ENCODE results near the gene ATCAY.

ATCAY gene

DNA sequence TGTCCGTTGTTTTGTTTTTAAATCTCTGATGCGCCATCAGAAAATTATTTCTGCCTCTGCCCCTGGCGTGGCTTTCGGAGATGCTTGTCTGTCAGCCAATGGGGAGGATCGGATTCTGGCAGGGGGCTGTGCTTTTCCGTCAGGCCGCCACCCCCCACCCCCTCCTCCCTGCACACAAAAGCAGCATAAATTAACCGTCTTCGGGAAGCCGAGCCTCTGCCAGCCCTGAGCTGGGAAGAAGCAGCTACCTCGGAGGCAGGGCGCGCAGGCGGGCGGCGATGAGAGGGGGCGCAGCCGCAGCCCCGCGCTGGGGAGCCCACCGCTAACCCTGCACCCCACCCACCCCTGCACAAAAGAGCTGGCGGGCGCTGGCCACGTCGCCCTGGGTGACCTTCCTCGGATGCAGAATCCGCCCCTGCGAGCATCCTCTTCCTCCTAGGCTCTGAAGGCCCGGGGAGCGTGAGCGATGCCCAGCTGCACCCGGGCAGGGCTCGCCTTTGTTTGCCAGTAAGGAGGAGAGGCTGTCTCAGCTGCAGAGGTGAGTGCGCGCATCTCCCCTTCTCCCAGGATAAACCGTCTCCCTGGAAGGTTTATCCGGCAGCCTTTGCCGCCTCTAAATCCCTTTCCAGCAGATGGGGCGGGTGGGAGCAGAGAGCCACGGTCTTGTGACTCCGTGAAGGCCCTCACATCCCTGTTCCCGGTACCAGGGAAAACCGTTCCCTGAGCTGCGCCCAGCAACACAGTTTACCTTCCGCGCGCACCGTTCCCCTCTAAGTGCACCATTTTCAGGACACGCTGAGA is at the start of gene ATCAY:
Gene ATCAY (plus strand): TSS at position 215 of the 801 bp plus-strand sequence. CDS start 5,083 bp downstream, outside the sequence.
- DNase-seq = no peak

DNA sequence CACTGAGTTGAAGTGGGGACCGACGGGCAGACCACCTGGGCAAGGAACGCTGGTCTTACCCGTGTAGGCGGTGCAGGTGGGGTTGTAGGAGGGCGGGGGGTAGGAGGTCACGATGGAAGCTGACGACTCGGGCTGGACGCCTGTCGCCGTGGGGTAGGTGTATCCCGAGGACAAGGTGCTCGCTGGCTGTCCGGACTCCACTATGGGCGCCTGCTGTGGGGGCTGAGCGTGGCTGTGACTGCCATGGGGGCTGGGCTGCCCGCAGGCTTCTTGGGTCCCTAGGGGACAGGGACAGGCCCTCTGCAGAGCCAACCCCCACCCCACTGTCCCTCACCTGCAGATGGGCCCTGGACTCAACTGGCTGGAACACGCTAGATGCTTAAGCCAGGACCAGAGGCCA is 48.9 kb upstream of the ATCAY start:
- no peak for DNase-seq

DNA sequence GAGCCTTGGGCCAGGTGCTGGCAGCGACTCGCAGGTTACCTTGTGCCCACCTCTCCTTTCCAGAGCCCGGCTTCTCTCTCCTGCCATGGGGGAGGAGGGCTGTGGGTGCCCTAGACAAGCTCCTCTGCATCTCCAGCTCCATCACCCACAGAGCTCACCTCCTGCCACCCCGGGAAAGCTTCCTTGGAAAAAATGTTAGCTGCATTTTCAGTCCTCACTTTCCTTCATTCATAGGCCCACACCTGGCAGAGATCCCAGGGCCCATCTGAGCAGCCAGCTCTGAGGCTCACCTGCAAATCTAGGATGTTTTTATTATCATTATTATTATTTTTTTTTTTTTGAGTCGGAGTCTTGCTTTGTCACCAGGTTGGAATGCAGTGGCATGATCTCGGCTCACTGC is 48.5 kb upstream of the ATCAY start:
- no peak for DNase-seq

GRCh38 chr19:3833578-3834348 is 46.7 kb upstream of the ATCAY start:
- no peak for DNase-seq

- no peak for DNase-seq
These were observed 46.0 kb upstream of the ATCAY start for GRCh38 chr19:3834349-3835054.

GRCh38 chr19:3835055-3835435 is 45.4 kb upstream of the ATCAY start:
- DNase-seq = no peak

DNA sequence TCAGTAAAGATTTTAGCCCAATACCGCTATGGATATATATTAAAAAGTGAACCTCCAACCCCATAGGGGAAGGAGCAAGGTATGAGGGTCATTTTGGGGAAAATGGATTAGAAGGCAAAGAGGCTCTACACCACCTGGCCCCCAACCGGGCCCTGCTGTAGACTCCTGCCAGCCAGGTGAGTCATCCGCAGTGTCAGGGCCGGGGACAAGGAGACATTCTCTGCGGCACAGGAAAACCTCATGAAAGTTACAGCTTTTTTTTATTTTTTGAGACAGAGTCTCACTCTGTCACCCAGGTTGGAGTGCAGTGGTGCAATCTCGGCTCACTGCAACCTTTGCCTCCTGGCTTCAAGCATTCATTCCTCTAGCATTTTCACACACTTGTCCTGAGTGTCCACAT is 43.6 kb upstream of the ATCAY start:
- DNase-seq = no peak

DNA sequence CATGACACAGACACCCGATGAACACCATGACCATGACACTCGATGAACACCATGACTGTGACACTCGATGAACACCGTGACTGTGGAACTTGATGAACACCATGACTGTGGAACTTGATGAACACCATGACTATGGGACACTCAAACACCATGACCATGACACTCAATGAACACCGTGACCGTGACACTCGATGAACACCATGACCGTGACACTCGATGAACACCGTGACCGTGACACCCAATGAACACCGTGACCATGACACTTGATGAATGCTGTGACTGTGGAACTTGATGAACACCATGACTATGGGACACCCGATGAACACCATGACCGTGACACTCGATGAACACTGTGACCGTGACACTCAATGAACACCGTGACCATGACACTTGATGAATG is 43.2 kb upstream of the ATCAY start:
- DNase-seq = no peak

DNA sequence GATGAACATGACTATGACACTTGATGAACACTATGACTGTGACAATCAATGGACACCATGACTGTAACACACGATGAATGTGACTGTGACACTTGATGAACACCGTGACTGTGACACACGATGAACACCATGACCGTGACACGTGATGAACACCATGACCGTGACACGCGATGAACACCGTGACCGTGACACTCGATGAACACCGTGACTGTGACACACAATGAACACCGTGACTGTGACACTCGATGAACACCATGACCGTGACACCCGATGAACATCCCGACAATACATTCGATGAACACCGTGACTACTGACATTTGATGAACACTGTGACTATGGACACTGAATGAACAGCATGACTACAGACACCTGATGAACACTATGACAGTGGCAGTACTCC is 42.6 kb upstream of the ATCAY start:
- no peak for DNase-seq

DNA sequence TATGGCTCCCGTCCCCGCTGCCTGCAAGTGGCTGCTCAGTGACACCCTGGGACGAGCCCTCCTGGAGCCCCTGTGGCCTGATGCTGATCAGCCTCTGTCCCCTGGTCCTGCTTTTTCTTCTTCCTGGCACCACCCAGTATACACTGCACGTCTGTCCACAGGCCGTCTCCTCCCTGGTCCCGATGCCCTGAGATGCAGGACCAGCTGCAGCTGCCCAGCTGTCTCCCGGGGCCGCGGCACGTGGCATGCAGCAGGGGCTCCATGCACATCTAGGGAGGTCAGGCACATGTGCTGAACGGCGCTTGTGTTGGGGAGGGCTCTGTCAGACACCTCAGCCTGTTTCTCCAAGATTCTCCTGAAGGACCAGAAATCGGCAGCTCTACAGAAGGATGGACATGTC is 41.8 kb upstream of the ATCAY start:
- no peak for DNase-seq

GRCh38 chr19:3839941-3840340 is 40.5 kb upstream of the ATCAY start:
- DNase-seq = no peak

GRCh38 chr19:3840804-3841203 is 39.7 kb upstream of the ATCAY start:
- DNase-seq = no peak

GRCh38 chr19:3842948-3843347 is 37.5 kb upstream of the ATCAY start:
- no peak for DNase-seq

DNA sequence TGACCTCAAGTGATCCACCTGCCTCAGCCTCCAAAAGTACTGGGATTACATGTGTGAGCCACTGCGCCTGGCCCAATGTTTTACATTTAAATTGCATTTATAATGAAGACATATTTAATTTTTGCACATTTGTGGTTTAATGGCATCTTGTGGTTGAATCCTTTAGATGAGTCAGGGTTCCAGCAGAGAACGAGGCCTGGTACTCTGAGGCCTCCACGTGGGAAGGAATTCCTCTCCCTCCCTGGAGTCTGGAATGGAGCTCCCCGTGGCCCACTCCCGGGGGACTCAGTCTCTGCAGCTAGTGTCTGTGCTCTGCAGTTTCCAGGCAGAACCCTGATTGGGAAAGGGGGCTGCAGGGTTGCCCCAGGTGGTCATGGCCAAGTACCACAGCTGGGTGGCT is 35.9 kb upstream of the ATCAY start:
- no peak for DNase-seq

GRCh38 chr19:3849092-3849491 is 31.4 kb upstream of the ATCAY start:
- DNase-seq = peak; percentile 59 to 60

DNA sequence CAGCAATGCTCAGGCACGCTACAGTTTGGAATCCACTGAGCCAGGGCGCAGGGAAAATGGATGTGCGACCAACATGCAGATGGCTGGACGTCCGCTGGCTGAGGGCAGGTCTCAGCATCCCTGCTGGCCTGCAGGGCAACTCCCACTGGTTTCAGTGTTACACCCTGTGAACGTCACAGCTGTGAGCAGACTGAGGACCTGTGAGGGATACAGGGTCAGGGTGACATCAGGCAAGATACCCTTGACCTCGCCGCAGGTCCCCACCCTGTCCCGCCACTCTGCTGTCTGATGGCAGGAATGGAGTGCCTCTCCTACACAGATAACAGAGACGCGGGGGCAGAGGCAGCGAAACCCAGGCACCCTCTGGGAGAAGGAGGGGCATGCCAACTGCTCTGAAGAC is 30.7 kb upstream of the ATCAY start:
- DNase-seq = no peak

- DNase-seq = no peak
These were observed 30.0 kb upstream of the ATCAY start for GRCh38 chr19:3850320-3850972.

- DNase-seq = no peak
These were observed 29.0 kb upstream of the ATCAY start for GRCh38 chr19:3851254-3852176.

- no peak for DNase-seq
These were observed 28.3 kb upstream of the ATCAY start for GRCh38 chr19:3852177-3852511.

DNA sequence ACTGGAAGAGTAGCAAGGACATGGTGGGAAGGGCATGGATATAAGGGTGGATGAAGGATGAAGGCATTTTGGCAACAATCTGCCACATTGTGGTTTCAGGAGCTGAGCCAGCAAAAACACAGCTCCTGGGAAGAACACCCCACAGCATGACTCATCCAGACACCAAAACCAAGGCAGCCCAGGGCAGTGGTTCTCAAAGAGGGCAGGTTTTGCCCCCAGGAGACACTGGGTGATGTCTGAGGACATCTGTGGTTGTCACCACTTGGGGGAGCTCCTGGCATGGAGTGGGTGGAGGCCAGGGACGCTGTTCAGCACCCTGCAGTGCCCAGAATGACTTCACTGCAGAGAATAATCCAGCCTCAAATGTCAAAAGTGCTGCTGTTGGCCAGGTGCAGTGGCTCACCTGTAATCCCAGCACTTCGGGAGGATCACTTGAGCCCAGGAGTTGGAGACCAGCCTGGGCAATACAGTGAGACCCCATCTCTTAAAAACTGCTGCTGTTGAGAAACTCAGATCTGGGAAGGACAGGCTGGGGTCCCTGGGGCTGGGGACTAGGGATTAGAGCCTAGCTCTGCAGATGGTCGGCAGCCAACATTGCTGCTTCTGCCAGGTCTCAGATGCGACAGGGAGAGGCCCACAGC is 27.8 kb upstream of the ATCAY start:
- DNase-seq = peak; percentile 39 to 59

GRCh38 chr19:3855320-3855719 is 25.2 kb upstream of the ATCAY start:
- DNase-seq = no peak

Measured in AML-193 (cell line).